HepG2 (cell line): ENCODE results near the gene NDUFB5. TPM values are rescaled to one million over a fixed set of nuclear protein-coding genes. Genes with fewer than 3 reads are reported as not detected.

Experiments
- ATAC-seq: fragments of 200-7000 bp; cut with Tn5 transposase; 3 replicates; pipeline ENCODE4 v1.9.1; 2020; ENCODE audit warnings: mild to moderate bottlenecking, moderate library complexity
- BruUV-seq: library from RNA; stranded (reverse); fragments of 400-500 nt; replicated peaks from 2 replicates; lab custom pipeline; 2021; lab: Mats Ljungman, UMichigan
- CTCF ChIA-PET: fragments of 300-600 bp; formaldehyde crosslinking; extraction: SDS; loops from one replicate; lab custom pipeline; 2021; ENCODE audit warnings: low total read pairs, inconsistent platforms, low intra/inter-chr PET ratio; lab: Yijun Ruan, JAX
- POLR2A ChIA-PET: fragments of 350-600 bp; sonication (Branson Sonifier 250); formaldehyde crosslinking; loops from one replicate; lab custom pipeline; 2020; ENCODE audit warnings: antibody characterized with exemption, inconsistent platforms; lab: Yijun Ruan, JAX
- DNase-seq: peaks from one replicate; pipeline ENCODE4 v3.0.0-alpha.2; 2015; ENCODE audit warnings: low spot score
- FAIRE-seq: peaks from 3 replicates; lab custom pipeline; 2011; peaks lifted over from hg19 to GRCh38; lab: Jason Lieb, UNC
- H2AFZ ChIP-seq: one replicate; pipeline ENCODE4 v1.6.1; 2011; ENCODE audit warnings: low read length, inconsistent platforms
- H3K27ac ChIP-seq: fragments of 300-600 bp; 3 replicates; pipeline ENCODE4 v1.8.0; 2011; ENCODE audit warnings: mixed run types, mild to moderate bottlenecking, mixed read lengths, low read length, inconsistent platforms; ENCODE audit not compliant: insufficient read depth; ENCODE audit errors: extremely low read length
- H3K27me3 ChIP-seq, 2 experiments: fragments of 200-600 bp in 1 of 2; 2 replicates in 1 of 2; 3 replicates in 1 of 2; pipeline versions ENCODE4 v1.6.0 to v1.8.0; 2011; ENCODE audit warnings: low read length in 2 of 2, mild to moderate bottlenecking in 2 of 2, moderate library complexity in 2 of 2, inconsistent platforms in 1 of 2; ENCODE audit not compliant: insufficient read depth in 2 of 2, control insufficient read depth in 1 of 2
- H3K36me3 ChIP-seq, 2 experiments: fragments of 200-600 bp in 1 of 2; replicated peaks in 1 of 2; 2 replicates in 1 of 2; 3 replicates in 1 of 2; pipeline versions ENCODE4 v1.5.1 to v1.8.0; 2011; ENCODE audit warnings: low read length in 2 of 2, inconsistent platforms in 1 of 2; ENCODE audit not compliant: insufficient read depth in 2 of 2, control insufficient read depth in 1 of 2
- H3K4me1 ChIP-seq: 2 replicates; pipeline ENCODE4 v1.5.1; 2012; ENCODE audit warnings: low read length, inconsistent platforms; ENCODE audit not compliant: insufficient read depth
- H3K4me2 ChIP-seq: 2 replicates; pipeline ENCODE4 v1.6.0; 2011; ENCODE audit warnings: low read depth, low read length, inconsistent platforms
- H3K4me3 ChIP-seq, 3 experiments: fragments of 200-600 bp in 1 of 3; sonication (generic), shearing (Covaris generic) in 1 of 3; replicated peaks in 1 of 3; 2 replicates each; pipeline ENCODE4 v1.5.1; 2011 to 2016; ENCODE audit warnings: low read length in 3 of 3, inconsistent platforms in 2 of 3, low read depth in 2 of 3, mild to moderate bottlenecking in 2 of 3, control low read depth in 1 of 3, mixed read lengths in 1 of 3; ENCODE audit not compliant: insufficient read depth in 1 of 3
- H3K79me2 ChIP-seq: one replicate; pipeline ENCODE4 v1.6.1; 2011; ENCODE audit warnings: low read length, inconsistent platforms; ENCODE audit not compliant: insufficient read depth
- H3K9ac ChIP-seq: 2 replicates; pipeline ENCODE4 v1.6.0; 2011; ENCODE audit warnings: mild to moderate bottlenecking, low read depth, low read length, inconsistent platforms; ENCODE audit not compliant: insufficient read depth
- H3K9me3 ChIP-seq: 2 replicates; pipeline ENCODE4 v1.5.1; 2012; ENCODE audit warnings: mild to moderate bottlenecking, low read length
- H4K20me1 ChIP-seq: 2 replicates; pipeline ENCODE4 v1.6.0; 2011; ENCODE audit warnings: inconsistent platforms, mild to moderate bottlenecking, low read length, moderate library complexity; ENCODE audit not compliant: insufficient read depth
- FOXA1 ChIP-seq, 2 experiments: fragments of 450-650 bp in 1 of 2; sonication (generic) in 1 of 2; formaldehyde crosslinking in 1 of 2; IDR thresholded peaks; 2 replicates each; pipeline versions ENCODE4 v1.4.0 to v1.6.1; 2016 to 2020; ENCODE audit warnings: missing genetic modification reagents in 1 of 2
- FOXO1 ChIP-seq: sonication (generic); formaldehyde crosslinking; IDR thresholded peaks from 2 replicates; pipeline ENCODE4 v1.4.0; 2020; ENCODE audit warnings: missing genetic modification reagents
- HNF4A ChIP-seq: sonication (generic); formaldehyde crosslinking; IDR thresholded peaks from 2 replicates; pipeline ENCODE4 v1.4.0; 2020; ENCODE audit warnings: missing genetic modification reagents
- ISL2 ChIP-seq: sonication (generic); formaldehyde crosslinking; IDR thresholded peaks from 2 replicates; pipeline ENCODE4 v1.5.0; 2020; ENCODE audit warnings: missing genetic modification reagents
- LBX2 ChIP-seq: sonication (generic); formaldehyde crosslinking; IDR thresholded peaks from 2 replicates; pipeline ENCODE4 v1.5.0; 2020; ENCODE audit warnings: missing genetic modification reagents, mild to moderate bottlenecking, borderline replicate concordance
- MED8 ChIP-seq: sonication (generic); formaldehyde crosslinking; IDR thresholded peaks from 2 replicates; pipeline ENCODE4 v1.8.1; 2023; ENCODE audit warnings: mild to moderate bottlenecking, missing genetic modification reagents; ENCODE audit not compliant: insufficient replicate concordance
- MTA3 ChIP-seq: sonication (generic); formaldehyde crosslinking; IDR thresholded peaks from 2 replicates; pipeline ENCODE4 v1.4.0; 2020; ENCODE audit warnings: missing genetic modification reagents
- SIN3A ChIP-seq: IDR thresholded peaks from 2 replicates; pipeline ENCODE4 v1.6.1; 2011; ENCODE audit warnings: low read depth, mild to moderate bottlenecking, control low read depth, low read length, borderline replicate concordance
- SP5 ChIP-seq: IDR thresholded peaks from 2 replicates; pipeline ENCODE4 v1.6.1; 2016; ENCODE audit warnings: low read depth, borderline replicate concordance
- TFDP1 ChIP-seq: IDR thresholded peaks from 2 replicates; pipeline ENCODE4 v1.6.1; 2016; ENCODE audit warnings: missing compliant biosample characterization, missing genetic modification reagents, borderline replicate concordance
- ZNF530 ChIP-seq: sonication (generic); formaldehyde crosslinking; IDR thresholded peaks from 2 replicates; pipeline ENCODE4 v1.5.0; 2020; ENCODE audit warnings: low read depth, mild to moderate bottlenecking, missing genetic modification reagents
- ZNF562 ChIP-seq: sonication (generic); formaldehyde crosslinking; IDR thresholded peaks from 2 replicates; pipeline ENCODE4 v1.8.0; 2022; ENCODE audit warnings: missing genetic modification reagents, borderline replicate concordance
- ZNF577 ChIP-seq: sonication (generic); formaldehyde crosslinking; IDR thresholded peaks from 2 replicates; pipeline ENCODE4 v1.4.0; 2020; ENCODE audit warnings: mild to moderate bottlenecking, low read depth, missing genetic modification reagents, borderline replicate concordance
- ZNF710 ChIP-seq: sonication (generic); formaldehyde crosslinking; IDR thresholded peaks from 2 replicates; pipeline ENCODE4 v1.5.0; 2020; ENCODE audit warnings: mild to moderate bottlenecking, missing genetic modification reagents, borderline replicate concordance
- ZNF768 ChIP-seq: sonication (generic); formaldehyde crosslinking; IDR thresholded peaks from 2 replicates; pipeline ENCODE4 v1.4.0; 2020; ENCODE audit warnings: missing genetic modification reagents
- WGBS: methylation state at CpG from one replicate; pipeline ENCODE4 v1.1.6; 2017; ENCODE audit warnings: low lambda C conversion rate; 5-methylcytosine and 5-hydroxymethylcytosine counted together
- in situ Hi-C: cut with HindIII; loops from 2 replicates; pipeline ENCODE4 v1.10.0; 2017; ENCODE audit warnings: low pct_unique_long_range_greater_than_20kb; ENCODE audit not compliant: extremely low pct_ligation_motif_present
- intact Hi-C: fragments of 100-400 bp; cut with micrococcal nuclease; formaldehyde crosslinking; loops from one replicate; pipeline ENCODE4 v1.10.0; 2022; ENCODE audit not compliant: unreplicated experiment
- polyA plus RNA-seq, 8 experiments: library from polyadenylated mRNA; depleted of rRNA in 3 of 8; stranded (reverse) in 7 of 8; unstranded in 1 of 8; fragments of >200 nt; fragmentation: Illumina TruSeq in 4 of 8; extraction: Trizol in 4 of 8; gene quantifications; 2 replicates each; pipeline versions ENCODE4 v1.2.1 to v1.2.3, GENCODE V29; 2011 to 2016; ENCODE audit warnings: low read depth in 4 of 8, missing spikeins in 1 of 8, mixed read lengths in 1 of 8; ENCODE audit not compliant: insufficient read depth in 1 of 8
- total RNA-seq, 5 experiments: library from RNA; depleted of rRNA; stranded (reverse); fragments of >200 nt; fragmentation: Illumina TruSeq; extraction: Trizol; gene quantifications; 2 replicates each; pipeline ENCODE4 v1.2.3, GENCODE V29; 2016; ENCODE audit warnings: low read depth in 1 of 5

Gene NDUFB5
- total and polyA plus RNA-seq, 2 of the 13 experiments (the other 11 are each of a cell fraction or from before 2014, with no cell fraction given) = 43.3 to 120 TPM

GRCh38 chr3:179589143-179589542 lies 15.5 kb upstream of the NDUFB5 start:
- Histone ChIP-seq H2AFZ (no peak overlapping the region), H3K27me3 (no peaks in the 10 kb centered on the region), H3K36me3 (peaks cover 5 to 70% of the 10 kb centered on the region in 2 experiments), H3K4me1 (no peaks in the 10 kb centered on the region), H3K79me2 (no peaks in the 10 kb centered on the region), H4K20me1 (no peaks in the 10 kb centered on the region), H3K4me3 (no peak overlapping the region), H3K4me2 (no peak overlapping the region), H3K9me3 (no peaks in the 10 kb centered on the region), H3K9ac (no peak overlapping the region), H3K27ac (no peak overlapping the region)
- intact Hi-C loops (no loop called here), in situ Hi-C loops (no loop called here)
- FAIRE-seq = no peak
- TSS peak; percentile 19 for BruUV-seq
- CTCF ChIA-PET = no interaction called here
- POLR2A ChIA-PET = interaction anchor here (0.8 kb wide), 1 partner anchor 16 kb away, joined by 4 read pairs; the partner anchor contains the start of gene NDUFB5
- ATAC-seq = no peak
- TF ChIP-seq ZNF768 (CRISPR knock-in tag) (no peak), ZNF530 (CRISPR knock-in tag) (no peak), TFDP1 (CRISPR knock-in tag) (no peak), SP5 (CRISPR knock-in tag) (no peak)
- no peak for DNase-seq

- no peak overlapping the region for H3K27ac ChIP-seq
- WGBS = 96% methylated on average over 2 of the region's 2 CpGs
- H3K27me3 ChIP-seq = no peaks in the 10 kb centered on the region
- in situ Hi-C loops = no loop called here
- no peak overlapping the region for H3K9ac ChIP-seq
- POLR2A ChIA-PET = no interaction called here
- DNase-seq (no peak), FAIRE-seq (no peak), ATAC-seq (no peak)
- no peaks in the 10 kb centered on the region for H3K79me2 ChIP-seq
- no peaks in the 10 kb centered on the region for H4K20me1 ChIP-seq
- H3K36me3 ChIP-seq = peaks cover 7 to 79% of the 10 kb centered on the region in 2 experiments
- H3K9me3 ChIP-seq = no peaks in the 10 kb centered on the region
- H3K4me3 ChIP-seq = no peak overlapping the region
- CTCF ChIA-PET = no interaction called here
- intact Hi-C loops = no loop called here
- no peak overlapping the region for H2AFZ ChIP-seq
- no TSS peak for BruUV-seq
- H3K4me2 ChIP-seq = no peak overlapping the region
- no peaks in the 10 kb centered on the region for H3K4me1 ChIP-seq
- TF ChIP-seq MTA3 (CRISPR knock-in tag) (no peak), SIN3A (no peak), FOXO1 (CRISPR knock-in tag) (no peak), ZNF562 (no peak), HNF4A (CRISPR knock-in tag) (no peak), LBX2 (no peak), MED8 (CRISPR knock-in tag) (no peak), FOXA1 (IDR thresholded peaks at IDR 0.05) (no peak), FOXA1 (CRISPR knock-in tag; IDR thresholded peaks at IDR 0.05) (no peak), ZNF710 (CRISPR knock-in tag) (no peak), ISL2 (CRISPR knock-in tag) (no peak), ZNF577 (no peak)
Observed at GRCh38 chr3:179590669-179591068, 13.9 kb upstream of the NDUFB5 start.
